ENCODE results near the gene HIRIP3.

GRCh38 chr16:30010844-30011713, 15.7 kb upstream of the HIRIP3 start, which contains the start of gene DOC2A:
- TF ChIP-seq PREB (CRISPR knock-in tag; IDR thresholded peaks at IDR 0.05; ENCODE audit: borderline replicate concordance) (no peak), CTCF (IDR thresholded peaks at IDR 0.05) (no peak), AR (CRISPR knock-in tag; IDR thresholded peaks at IDR 0.05) (no peak), ATF2 (CRISPR knock-in tag; IDR thresholded peaks at IDR 0.05; ENCODE audit: borderline replicate concordance, low read depth) (no peak)

Data from WTC11 (cell line).